ENCODE data around the gene ABL1. TPM values are rescaled to one million over a fixed set of nuclear protein-coding genes. Genes with fewer than 3 reads are reported as not detected.

Gene ABL1
- total RNA-seq, 1 experiment from 2014 or later, result 67.5 TPM

DNA sequence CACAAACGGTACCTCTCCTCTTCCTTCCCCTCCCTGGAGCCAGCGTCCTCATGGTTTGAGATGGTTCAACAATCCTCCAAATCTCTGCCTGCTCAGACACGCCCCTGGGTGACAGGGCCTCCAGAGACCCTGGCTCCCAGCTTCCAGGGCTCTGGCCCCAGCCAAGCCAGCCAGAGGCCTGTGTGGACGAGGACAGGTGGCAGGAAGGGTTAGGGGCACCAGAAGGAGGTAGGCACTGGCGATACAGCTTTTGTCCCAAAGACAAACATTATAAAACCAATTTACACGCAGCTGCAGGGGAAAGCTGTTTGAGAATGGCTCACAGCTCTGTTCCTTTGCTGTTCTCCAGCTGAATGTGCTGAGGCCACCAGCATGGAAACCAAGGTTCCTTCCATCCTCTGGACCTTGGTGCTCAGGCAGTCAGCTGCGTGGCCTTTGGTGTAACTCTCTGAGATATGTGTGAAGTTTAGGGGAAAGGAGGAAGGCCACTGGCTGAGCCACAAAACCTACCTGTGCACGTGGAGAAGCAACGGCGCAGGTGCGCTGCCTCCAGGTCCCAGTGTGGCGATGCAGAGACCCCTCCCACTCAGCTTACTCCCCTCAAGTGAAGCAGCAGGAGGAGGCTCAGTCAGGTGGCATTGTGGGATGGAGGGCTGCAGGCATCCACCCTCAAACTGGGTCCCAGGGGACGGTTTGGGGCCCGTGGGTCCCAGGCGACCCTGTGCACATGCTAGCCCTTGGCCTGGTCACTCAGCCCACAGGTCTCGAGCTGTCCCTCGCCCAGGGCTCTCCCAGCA lies 65.8 kb downstream of the ABL1 start:
- Mint-ChIP-seq H3K27me3 (ENCODE audit: insufficient read depth, unreplicated experiment) (peaks cover 12% of the 10 kb centered on the region), H3K36me3 (ENCODE audit: insufficient read depth, unreplicated experiment) (peaks cover 8% of the 10 kb centered on the region)
- POLR2A ChIA-PET, result no interaction called here

GRCh38 chr9:130901498-130902203 lies 66.6 kb downstream of the ABL1 start:
- BruUV-seq (replicated peaks), result no TSS peak
- Mint-ChIP-seq H3K4me1 (ENCODE audit: insufficient read depth, unreplicated experiment) (no peaks in the 10 kb centered on the region), H3K4me3 (ENCODE audit: unreplicated experiment) (no peak overlapping the region), H3K36me3 (ENCODE audit: insufficient read depth, unreplicated experiment) (peaks cover 7% of the 10 kb centered on the region), H3K9me3 (ENCODE audit: unreplicated experiment) (no peaks in the 10 kb centered on the region), H3K27ac (ENCODE audit: low read depth, unreplicated experiment) (no peak overlapping the region), H3K27me3 (ENCODE audit: insufficient read depth, unreplicated experiment) (peaks cover 12% of the 10 kb centered on the region)
- ChIA-PET CTCF (interaction anchor here (0.6 to 1.7 kb wide), 5 partner anchors 11 to 125 kb away, joined by 3 to 4 read pairs (median 4); no protein-coding TSS in a partner anchor), POLR2A (no interaction called here)
- no peak for DNase-seq (ENCODE audit: unreplicated experiment)
- TF ChIP-seq, protein P1, sequence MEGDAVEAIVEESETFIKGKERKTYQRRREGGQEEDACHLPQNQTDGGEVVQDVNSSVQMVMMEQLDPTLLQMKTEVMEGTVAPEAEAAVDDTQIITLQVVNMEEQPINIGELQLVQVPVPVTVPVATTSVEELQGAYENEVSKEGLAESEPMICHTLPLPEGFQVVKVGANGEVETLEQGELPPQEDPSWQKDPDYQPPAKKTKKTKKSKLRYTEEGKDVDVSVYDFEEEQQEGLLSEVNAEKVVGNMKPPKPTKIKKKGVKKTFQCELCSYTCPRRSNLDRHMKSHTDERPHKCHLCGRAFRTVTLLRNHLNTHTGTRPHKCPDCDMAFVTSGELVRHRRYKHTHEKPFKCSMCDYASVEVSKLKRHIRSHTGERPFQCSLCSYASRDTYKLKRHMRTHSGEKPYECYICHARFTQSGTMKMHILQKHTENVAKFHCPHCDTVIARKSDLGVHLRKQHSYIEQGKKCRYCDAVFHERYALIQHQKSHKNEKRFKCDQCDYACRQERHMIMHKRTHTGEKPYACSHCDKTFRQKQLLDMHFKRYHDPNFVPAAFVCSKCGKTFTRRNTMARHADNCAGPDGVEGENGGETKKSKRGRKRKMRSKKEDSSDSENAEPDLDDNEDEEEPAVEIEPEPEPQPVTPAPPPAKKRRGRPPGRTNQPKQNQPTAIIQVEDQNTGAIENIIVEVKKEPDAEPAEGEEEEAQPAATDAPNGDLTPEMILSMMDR (IDR thresholded peaks at IDR 0.05; ENCODE audit: unreplicated experiment), result no peak
- intact Hi-C loops (cut with micrococcal nuclease), result no loop called here

More for the DNA sequence above, 65.8 kb downstream of the ABL1 start:
- no peak for DNase-seq (ENCODE audit: unreplicated experiment)
- Mint-ChIP-seq H3K4me3 (ENCODE audit: unreplicated experiment) (no peak overlapping the region), H3K4me1 (ENCODE audit: insufficient read depth, unreplicated experiment) (no peaks in the 10 kb centered on the region), H3K27ac (ENCODE audit: low read depth, unreplicated experiment) (no peak overlapping the region), H3K9me3 (ENCODE audit: unreplicated experiment) (no peaks in the 10 kb centered on the region)
- intact Hi-C loops (cut with micrococcal nuclease), result no loop called here
- CTCF ChIA-PET, result interaction anchor here (0.5 to 1.8 kb wide), 4 partner anchors 10 to 215 kb away, joined by 3 to 5 read pairs (median 4); no protein-coding TSS in a partner anchor
- BruUV-seq (replicated peaks), result no TSS peak
- TF ChIP-seq, protein P1 (IDR thresholded peaks at IDR 0.05; ENCODE audit: unreplicated experiment), result no peak

GRCh38 chr9:130902204-130903185 lies 67.4 kb downstream of the ABL1 start:
- no peaks in the 10 kb centered on the region for H3K9me3 Mint-ChIP-seq (ENCODE audit: unreplicated experiment)
- peaks cover 14% of the 10 kb centered on the region for H3K27me3 Mint-ChIP-seq (ENCODE audit: insufficient read depth, unreplicated experiment)
- POLR2A ChIA-PET, result interaction anchor here (0.6 kb wide), 1 partner anchor 1431 kb away, joined by 4 read pairs; no protein-coding TSS in a partner anchor
- no peak for DNase-seq (ENCODE audit: unreplicated experiment)
- no peaks in the 10 kb centered on the region for H3K4me1 Mint-ChIP-seq (ENCODE audit: insufficient read depth, unreplicated experiment)
- TF ChIP-seq, protein P1 (IDR thresholded peaks at IDR 0.05; ENCODE audit: unreplicated experiment), result no peak
- no peak overlapping the region for H3K27ac Mint-ChIP-seq (ENCODE audit: low read depth, unreplicated experiment)
- peaks cover 7% of the 10 kb centered on the region for H3K36me3 Mint-ChIP-seq (ENCODE audit: insufficient read depth, unreplicated experiment)
- CTCF ChIA-PET, result interaction anchor here (0.6 kb wide), 2 partner anchors 10 to 46 kb away, joined by 3 read pairs; no protein-coding TSS in a partner anchor
- intact Hi-C loops (cut with micrococcal nuclease), result no loop called here
- no peak overlapping the region for H3K4me3 Mint-ChIP-seq (ENCODE audit: unreplicated experiment)
- BruUV-seq (replicated peaks), result no TSS peak
